DMS53 treated with DMSO at 0.1 percent for 48 hours (cell line): ENCODE results near the gene LRRC27.

Source experiments
- DNase-seq: peaks from one replicate; lab custom pipeline; 2025; ENCODE audit not compliant: unreplicated experiment; lab: John Stamatoyannopoulos, UW

Gene LRRC27

DNA sequence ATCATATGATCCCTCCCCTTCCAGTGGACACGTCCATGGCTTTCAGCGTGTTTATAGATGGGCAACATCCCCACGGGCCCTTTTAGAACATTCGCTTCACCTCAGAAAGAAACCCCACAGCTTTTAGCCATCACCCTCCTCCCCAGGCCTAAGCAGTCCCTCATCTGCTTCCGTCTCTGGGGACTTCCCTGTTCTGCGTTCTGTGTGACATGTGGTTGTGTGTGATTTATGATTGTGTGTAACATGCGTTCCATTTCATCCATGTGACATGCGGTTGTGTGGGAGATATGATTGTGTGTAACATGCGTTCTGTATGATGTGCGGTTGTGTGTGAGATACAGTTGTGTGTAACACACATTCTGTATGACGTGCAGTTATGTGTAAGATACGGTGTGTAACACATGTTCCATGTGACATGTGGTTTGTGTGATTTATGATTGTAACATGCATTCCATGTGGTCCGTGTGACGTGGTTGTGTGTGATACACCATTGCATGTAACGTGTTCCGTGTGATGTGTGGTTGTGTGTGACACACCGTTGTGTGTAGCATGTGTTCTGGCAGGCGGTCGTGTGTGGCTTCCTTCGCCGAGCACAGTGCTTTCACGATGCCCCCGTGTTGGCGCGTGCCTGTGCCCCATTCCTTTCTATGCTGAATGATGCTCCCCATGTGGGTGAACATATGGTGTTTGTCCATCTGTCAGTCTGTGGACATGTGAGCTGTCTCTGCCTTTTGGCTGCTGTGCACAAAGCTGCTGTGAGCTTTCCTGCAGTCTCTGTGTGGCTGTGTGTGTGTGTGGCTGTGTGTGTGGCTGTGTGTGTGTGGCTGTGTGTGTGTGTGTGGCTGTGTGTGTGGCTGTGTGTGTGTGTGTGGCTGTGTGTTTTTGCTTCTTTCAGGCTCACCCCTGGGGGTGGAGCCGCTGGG is 91.2 kb downstream of the LRRC27 start:
- no peak for DNase-seq

DNA sequence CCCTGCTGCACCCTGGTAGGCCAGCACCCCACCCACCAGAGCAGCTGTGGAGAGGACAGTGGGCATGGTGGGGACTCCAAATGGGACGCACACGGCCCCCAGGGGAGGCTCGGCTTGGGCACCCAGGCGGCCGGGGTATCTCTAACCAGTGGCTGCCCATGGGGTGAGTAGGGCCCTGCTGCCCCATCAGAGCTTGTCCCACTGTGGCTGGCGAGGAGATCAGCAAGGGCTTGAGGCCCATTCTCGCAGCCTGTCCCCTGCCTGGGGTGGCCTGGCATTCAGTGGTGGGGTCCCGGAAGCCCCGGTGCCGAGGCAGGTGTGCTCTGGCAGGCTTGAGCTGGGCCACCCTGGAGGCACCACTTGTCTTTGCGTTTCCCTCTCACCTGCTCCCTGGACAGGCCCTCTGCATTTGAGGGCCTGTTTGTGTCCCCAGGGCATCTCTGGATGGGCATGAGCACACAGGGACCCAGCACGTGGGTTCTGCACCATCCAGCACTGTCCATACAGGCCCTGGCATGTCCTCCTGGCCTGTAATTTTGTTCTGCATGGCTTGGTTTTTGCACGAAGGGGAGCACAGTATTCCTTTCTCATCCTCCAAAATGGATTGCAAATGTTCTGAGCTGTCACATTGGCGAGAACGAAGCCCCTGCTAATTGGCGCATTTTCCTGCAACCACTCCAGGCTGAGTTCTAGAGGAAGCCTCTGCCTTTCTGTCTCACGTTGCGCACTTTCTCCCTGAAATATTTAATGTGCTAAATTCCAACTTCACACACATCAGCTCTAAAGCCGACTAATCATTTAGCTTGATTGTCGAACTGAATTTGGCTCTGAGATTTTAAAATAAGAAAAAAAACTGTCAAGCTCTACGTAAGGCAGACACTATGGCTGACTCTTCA is 92.2 kb downstream of the LRRC27 start:
- no peak for DNase-seq

DNA sequence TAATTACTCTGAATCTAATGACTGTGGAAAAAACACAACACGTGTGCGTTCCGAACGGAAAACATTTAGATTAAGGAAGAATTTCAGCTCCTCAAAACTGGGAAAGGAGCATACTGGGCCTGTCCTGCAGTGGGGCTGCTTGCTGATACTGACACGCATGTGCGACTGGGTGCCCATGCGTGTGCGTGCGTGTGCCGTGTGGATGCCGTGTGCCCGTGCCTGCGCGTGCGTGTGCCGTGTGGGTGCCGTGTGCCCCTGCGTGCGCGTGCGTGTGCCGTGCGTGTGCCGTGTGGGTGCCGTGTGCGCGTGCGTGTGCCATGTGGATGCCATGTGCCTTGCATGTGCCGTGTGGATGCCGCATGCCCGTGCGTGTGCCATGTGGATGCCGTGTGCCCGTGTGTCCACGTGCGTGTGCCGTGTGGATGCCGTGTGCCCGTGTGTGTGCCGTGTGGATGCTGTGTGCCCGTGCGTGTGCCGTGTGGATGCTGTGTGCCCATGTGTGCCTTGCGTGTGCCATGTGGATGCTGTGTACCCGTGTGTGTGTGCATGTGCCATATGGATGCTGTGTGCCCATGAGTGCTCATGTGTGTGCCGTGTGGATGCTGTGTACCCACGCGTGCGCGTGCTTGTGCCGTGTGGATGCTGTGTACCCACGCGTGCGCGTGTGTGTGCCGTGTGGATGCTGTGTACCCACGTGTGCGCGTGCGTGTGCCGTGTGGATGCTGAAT is 93.2 kb downstream of the LRRC27 start:
- DNase-seq: no peak

DNA sequence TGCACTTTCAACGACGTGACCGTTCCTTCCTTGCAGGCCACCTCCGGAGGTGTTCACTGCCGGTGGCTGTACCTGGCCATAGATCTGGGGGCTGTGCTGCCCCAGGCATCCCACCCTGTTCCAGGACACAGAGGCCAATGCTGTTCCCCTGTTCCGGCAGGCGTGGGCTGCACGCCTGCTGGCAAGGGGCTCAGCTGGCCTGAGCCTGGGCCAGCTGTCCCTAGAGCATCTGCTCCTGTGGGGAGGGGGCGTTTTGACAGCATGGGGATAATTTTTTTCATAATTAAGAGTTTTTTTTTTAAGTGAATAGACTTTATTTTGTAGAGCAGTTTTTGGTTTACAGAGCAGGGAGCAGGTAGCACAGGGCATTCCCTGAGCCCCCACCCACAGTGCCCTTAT is 93.8 kb downstream of the LRRC27 start:
- DNase-seq: no peak

DNA sequence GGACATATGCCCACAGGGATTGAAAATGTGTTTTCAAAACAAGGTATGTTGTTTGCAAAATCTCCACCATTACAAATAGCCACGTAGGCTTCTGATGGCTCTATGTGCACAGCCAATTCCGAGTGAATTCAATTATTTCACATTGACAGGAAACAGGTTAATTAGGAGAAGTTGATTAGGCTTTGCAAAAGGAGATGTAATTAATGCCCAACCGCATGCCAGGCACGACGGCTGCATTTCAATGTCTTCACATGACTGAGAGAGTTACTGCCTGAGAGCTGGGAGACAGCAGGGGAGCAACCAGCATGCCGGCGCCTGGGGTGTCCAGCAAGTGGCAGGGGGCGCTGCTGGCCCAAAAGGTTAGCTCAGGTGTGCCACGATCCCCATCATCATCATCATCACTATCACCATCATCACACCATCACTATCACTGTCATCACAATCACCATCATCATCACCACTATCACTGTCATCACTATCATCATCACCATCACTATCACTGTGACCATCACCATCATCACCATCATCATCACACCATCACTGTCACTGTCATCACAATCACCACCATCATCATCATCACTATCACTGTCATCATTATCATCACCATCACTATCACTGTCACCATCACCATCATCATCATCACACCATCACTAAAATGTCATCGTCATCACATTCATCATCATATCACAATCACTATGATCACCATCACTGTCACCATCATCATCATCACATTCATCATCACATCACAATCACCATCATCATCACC is 95.2 kb downstream of the LRRC27 start:
- DNase-seq: no peak

DNA sequence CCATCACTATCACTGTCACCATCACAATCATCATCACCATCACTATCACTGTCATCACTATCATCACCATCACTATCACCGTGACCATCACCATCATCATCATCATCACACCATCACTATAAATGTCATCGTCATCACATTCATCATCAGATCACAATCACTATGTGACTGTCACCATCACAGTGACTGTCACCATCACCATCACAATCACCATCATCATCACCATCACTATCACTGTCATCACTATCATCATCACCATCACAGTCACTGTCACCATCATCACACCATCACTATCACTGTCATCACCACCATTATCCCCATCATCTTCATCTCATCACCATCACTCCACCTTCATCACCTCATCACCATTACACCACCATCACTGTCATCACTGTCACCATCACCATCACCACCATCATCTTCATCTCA is 96.0 kb downstream of the LRRC27 start:
- no peak for DNase-seq

DNA sequence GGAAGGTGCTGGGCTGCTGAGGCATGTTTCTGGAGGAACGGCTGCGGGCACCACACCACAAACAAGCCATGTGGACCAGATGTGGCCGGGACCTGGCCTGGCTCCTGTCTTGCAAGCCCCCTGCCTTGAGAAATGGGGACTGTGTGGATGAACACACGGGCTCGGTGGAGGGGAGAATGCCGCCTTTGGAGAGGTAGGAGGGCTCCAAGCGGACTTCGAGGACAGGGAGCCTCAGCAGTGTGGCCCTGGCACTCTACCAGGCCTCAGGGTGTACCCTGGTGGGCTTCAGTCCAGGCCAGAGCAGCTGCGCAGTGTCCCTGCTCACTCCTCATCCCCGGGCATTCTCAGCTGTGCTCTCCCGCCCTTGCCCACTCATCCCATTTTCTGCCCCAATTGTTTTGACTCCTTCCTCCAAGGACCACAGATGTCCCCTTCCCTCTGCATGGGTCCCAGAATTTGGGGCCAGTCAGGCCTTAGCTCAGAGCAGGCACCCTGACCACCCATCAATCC is 96.5 kb downstream of the LRRC27 start:
- no peak for DNase-seq
